GM10266 (cell line): Measurements from ENCODE around the gene DNAJC17.

Source experiments
- DNase-seq: peaks from one replicate; pipeline ENCODE4 v3.0.0; 2012; ENCODE audit errors: extremely low spot score
- TF ChIP-seq, protein P1 (sequence below): IDR thresholded peaks from 2 replicates; pipeline ENCODE4 v1.5.1; 2012; ENCODE audit warnings: mild to moderate bottlenecking, low read depth; ENCODE audit not compliant: control insufficient read depth, insufficient read depth; ENCODE audit errors: missing control alignments

The DNAJC17 gene

DNA sequence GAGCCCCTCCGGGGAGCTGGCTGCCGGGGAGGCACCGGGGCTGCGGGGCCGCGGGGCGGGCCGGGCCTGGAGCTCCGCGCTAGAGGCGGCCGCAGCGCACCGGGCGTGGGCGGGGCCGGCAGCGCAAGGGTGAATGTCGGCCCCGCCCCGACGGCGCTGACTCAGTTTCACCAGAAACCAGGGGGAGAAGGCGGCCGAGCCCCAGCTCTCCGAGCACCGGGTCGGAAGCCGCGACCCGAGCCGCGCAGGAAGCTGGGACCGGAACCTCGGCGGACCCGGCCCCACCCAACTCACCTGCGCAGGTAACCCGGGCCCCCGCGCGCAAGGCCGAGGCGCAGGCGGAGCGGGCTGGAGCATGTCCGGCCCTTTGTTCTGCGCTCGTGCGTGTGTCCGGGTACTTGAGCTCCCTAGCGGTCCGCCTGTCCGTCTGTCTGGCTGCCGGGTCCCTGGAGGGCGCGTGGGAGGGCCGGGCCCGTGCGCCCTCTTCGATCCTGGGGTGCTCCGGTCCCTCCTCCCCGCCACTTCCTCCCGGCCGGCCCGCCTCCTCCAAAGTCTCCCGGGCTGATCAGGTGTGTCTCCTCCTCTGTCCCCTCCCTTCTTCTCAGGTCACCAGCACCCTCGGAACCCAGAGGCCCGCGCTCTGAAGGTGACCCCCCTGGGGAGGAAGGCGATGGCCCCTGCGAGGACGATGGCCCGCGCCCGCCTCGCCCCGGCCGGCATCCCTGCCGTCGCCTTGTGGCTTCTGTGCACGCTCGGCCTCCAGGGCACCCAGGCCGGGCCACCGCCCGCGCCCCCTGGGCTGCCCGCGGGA, 36.8 kb upstream of the DNAJC17 start, which contains the start of gene SPINT1:
Gene SPINT1, plus strand, starts transcription at position 164 of the 811 bp plus-strand sequence. Its CDS starts 507 bp downstream, at position 671.
- peak; percentile 84 for DNase-seq

DNA sequence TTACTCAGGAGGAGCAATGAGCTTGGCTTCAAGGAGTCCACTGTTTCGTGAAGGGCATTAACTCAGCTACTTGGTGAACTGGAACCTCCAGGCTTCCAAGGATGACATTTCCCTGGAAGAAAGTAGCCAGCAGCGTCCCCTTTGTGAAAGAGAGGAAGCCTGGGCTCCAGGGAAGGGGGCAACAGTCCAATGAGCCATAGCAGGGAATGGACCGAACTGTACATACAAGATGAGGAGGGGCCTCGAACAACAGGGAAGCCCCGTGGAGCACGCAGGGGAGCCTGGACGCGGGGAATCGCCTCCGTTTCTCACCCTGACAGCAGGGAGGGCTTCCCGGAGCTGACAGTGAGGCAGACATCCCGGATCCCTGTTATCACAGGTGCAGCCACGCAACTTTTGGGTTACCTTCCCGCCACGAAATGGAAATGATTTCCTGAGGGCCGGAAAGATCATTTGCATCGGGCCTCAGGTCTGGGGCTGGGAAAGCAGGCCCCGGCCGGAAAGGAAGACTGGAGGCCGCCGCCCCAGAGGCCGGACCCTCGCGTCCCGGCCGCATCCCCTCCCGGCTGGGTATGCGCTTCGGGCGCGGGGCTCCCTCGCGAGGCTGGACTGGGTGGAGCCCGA, 36.1 kb upstream of the DNAJC17 start:
- TF ChIP-seq, protein P1, sequence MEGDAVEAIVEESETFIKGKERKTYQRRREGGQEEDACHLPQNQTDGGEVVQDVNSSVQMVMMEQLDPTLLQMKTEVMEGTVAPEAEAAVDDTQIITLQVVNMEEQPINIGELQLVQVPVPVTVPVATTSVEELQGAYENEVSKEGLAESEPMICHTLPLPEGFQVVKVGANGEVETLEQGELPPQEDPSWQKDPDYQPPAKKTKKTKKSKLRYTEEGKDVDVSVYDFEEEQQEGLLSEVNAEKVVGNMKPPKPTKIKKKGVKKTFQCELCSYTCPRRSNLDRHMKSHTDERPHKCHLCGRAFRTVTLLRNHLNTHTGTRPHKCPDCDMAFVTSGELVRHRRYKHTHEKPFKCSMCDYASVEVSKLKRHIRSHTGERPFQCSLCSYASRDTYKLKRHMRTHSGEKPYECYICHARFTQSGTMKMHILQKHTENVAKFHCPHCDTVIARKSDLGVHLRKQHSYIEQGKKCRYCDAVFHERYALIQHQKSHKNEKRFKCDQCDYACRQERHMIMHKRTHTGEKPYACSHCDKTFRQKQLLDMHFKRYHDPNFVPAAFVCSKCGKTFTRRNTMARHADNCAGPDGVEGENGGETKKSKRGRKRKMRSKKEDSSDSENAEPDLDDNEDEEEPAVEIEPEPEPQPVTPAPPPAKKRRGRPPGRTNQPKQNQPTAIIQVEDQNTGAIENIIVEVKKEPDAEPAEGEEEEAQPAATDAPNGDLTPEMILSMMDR, result no peak
- DNase-seq, result no peak

More for the DNA sequence above, 36.8 kb upstream of the DNAJC17 start, which contains the start of gene SPINT1:
- TF ChIP-seq, protein P1, result no peak

DNA sequence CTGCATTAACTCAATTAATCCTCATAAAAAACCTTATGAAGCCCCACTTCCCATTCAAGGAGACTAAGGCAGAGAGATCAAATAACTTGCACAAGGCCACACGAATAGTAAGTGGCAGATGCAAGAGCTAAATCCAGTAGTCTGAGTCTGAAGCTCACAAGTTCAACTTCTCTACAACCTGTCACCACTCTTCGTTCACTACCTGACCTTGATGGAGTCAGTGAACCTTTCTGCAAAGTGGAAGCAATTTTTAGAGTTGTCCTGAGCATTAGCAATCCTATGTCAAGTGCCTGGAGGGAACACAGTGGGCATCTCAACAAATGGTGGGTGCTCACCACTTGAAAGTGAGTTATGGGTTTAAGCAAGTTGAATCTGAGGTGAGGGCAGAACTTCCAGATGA, 34.5 kb upstream of the DNAJC17 start:
- TF ChIP-seq, protein P1, result no peak
- no peak for DNase-seq

DNA sequence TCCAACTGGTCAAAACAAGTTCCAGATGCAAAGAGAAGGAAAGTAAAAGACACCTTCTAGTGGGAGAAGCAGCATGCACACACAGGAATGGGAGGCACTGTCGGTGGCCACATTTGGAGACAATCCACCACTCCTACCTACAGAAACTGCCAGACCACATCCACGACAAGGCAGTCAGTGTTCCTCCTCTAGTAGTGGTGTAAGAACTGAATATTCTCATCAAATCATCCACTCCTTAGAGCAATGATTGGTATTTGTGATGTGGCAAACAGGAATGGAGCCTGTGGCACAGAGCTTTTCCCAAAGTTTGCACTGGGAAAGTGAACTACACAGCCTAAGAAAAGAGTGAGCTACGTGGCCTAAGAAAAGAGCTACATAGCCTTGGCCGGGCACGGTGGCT, 31.5 kb upstream of the DNAJC17 start:
- TF ChIP-seq, protein P1, result no peak
- no peak for DNase-seq

DNA sequence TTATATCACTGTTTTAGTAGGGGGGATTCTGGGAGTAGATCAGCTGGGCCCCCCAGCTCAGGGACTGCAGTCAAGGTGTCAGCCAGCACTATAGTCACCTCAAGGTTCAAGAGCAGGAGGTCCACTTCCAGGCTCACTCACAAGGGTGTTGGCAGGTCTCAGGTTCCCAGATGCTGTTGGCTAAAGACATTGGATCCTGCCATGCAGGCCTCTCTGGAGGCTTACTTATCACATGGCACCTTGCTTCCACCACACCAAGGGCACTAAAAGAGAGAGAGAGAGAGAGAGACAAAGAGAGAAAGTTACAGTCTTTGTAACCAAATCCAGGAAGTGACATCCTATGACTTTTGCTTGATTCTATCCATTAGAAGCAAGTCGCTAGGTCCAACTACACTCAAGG, 28.7 kb upstream of the DNAJC17 start:
- TF ChIP-seq, protein P1, result no peak

DNA sequence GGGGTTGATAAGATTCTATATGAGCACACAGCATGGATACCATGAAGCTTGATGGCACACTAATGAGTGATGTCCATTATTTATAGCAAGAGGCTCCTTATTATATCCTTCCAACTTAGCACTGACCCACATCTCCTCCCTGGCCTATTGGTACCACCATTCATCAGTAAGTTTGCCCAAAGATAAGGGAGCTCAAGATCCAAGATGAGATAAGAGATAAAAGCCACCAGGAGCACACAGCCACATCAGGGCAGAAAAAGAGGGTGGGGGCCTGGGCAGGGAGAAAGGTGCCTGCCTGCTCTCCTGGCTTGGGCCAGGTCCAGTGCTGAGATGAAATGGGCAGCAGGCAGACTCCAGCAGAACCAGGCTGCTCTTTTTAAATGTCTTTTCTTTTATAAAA, 25.6 kb upstream of the DNAJC17 start:
- TF ChIP-seq, protein P1, result no peak
- DNase-seq, result no peak

More for the DNA sequence above, 28.7 kb upstream of the DNAJC17 start:
- no peak for DNase-seq

DNA sequence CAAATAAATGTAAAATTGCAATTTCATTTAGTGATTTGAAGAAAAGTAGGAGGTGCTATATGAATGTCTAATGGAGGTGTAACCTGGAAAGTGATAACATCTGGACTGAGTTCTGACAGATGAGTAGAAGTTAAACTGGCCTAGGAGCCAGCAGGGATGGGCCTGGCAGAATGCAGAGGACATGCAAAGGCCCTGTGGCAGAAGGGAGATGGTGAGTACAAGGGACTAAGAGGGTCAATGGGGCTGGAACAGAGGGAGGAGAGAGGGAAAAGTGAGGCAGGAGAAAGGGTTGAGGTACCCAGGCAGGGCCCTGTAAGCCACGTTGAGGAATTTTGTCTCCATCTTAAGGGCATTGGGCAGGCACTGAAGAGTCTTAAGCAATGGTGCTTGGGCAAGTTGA, 24.6 kb upstream of the DNAJC17 start:
- TF ChIP-seq, protein P1, result no peak
- DNase-seq, result no peak
